RWPE1 (cell line): ENCODE measurements around the gene GH1.
"Not testable (repeated sequence)": the region's sequence is repeated elsewhere in the genome, so short reads cannot be mapped to it uniquely, and the experiment has no call there.

Experiments used
- CTCF ChIA-PET: fragments of 350-600 bp; sonication (Branson Sonifier 250); formaldehyde crosslinking; extraction: SDS; loops from one replicate; lab custom pipeline; 2021; lab: Yijun Ruan, JAX
- POLR2A ChIA-PET: fragments of 400-600 bp; formaldehyde crosslinking; extraction: SDS; loops from one replicate; lab custom pipeline; 2020; ENCODE audit warnings: antibody characterized with exemption; ENCODE audit not compliant: low non-redundant PET; lab: Yijun Ruan, JAX
- DNase-seq: peaks from one replicate; pipeline ENCODE4 v3.0.0; 2012; ENCODE audit warnings: low spot score
- H3K27ac ChIP-seq: fragments of 450-650 bp; 2 replicates; pipeline ENCODE4 v1.5.1; 2017
- CTCF ChIP-seq: fragments of 450-650 bp; conservative IDR thresholded peaks from 2 replicates; pipeline ENCODE4 v1.5.1; 2017; ENCODE audit warnings: low read depth, mild to moderate bottlenecking

Gene GH1

GRCh38 chr17:63928966-63929695 is 10.5 kb upstream of the GH1 start:
- no peak for DNase-seq
- no peak for TF ChIP-seq CTCF
- POLR2A ChIA-PET, result no interaction called here
- CTCF ChIA-PET, result interaction anchor here (0.5 to 1.1 kb wide), 5 partner anchors 9 to 170 kb away, joined by 3 to 4 read pairs (median 3); no protein-coding TSS in a partner anchor
- H3K27ac ChIP-seq, result no peak overlapping the region

- CTCF ChIA-PET, result interaction anchor here (0.5 kb wide), 1 partner anchor 9 kb away, joined by 3 read pairs; no protein-coding TSS in a partner anchor
- DNase-seq, result no peak
- TF ChIP-seq CTCF, result no peak
- POLR2A ChIA-PET, result no interaction called here
- H3K27ac ChIP-seq, result no peak overlapping the region
These were observed 9.6 kb upstream of the GH1 start for GRCh38 chr17:63928172-63928666.

GRCh38 chr17:63927464-63928171 is 9.0 kb upstream of the GH1 start:
- ChIA-PET POLR2A (no interaction called here), CTCF (no interaction called here)

GRCh38 chr17:63926164-63926563 is 7.5 kb upstream of the GH1 start:
- no peak overlapping the region for H3K27ac ChIP-seq
- POLR2A ChIA-PET, result no interaction called here
- CTCF ChIA-PET, result interaction anchor here (0.7 to 0.8 kb wide), 2 partner anchors 21 to 600 kb away, joined by 4 to 8 read pairs; no protein-coding TSS in a partner anchor
- TF ChIP-seq CTCF, result no peak
- DNase-seq, result no peak

More at GRCh38 chr17:63927464-63928171, 9.0 kb upstream of the GH1 start:
- no peak for DNase-seq
- H3K27ac ChIP-seq, result no peak overlapping the region
- no peak for TF ChIP-seq CTCF

- ChIA-PET CTCF (interaction anchor here (0.8 to 0.9 kb wide), 2 partner anchors 21 to 70 kb away, joined by 4 to 8 read pairs; no protein-coding TSS in a partner anchor), POLR2A (no interaction called here)
- DNase-seq, result no peak
- no peak overlapping the region for H3K27ac ChIP-seq
- no peak for TF ChIP-seq CTCF
These were observed 7.0 kb upstream of the GH1 start for GRCh38 chr17:63925615-63926014.

- H3K27ac ChIP-seq, CTCF ChIA-PET, DNase-seq, POLR2A ChIA-PET: not testable (repeated sequence)
These were observed 3.8 kb upstream of the GH1 start for GRCh38 chr17:63922402-63922801.

- CTCF ChIA-PET, result interaction anchor here (1.3 kb wide), 1 partner anchor 102 kb away, joined by 4 read pairs; no protein-coding TSS in a partner anchor
- DNase-seq, POLR2A ChIA-PET, H3K27ac ChIP-seq: not testable (repeated sequence)
These were observed 2.1 kb upstream of the GH1 start for GRCh38 chr17:63920779-63921178.

- POLR2A ChIA-PET, DNase-seq: not testable (repeated sequence)
- CTCF ChIA-PET, result interaction anchor here (0.6 to 2.4 kb wide), 17 partner anchors 9 to 214 kb away, joined by 3 to 15 read pairs (median 5); no protein-coding TSS in a partner anchor
These were observed 1.4 kb upstream of the GH1 start for GRCh38 chr17:63920050-63920449.

More at GRCh38 chr17:63920050-63920449, 1.4 kb upstream of the GH1 start:
- H3K27ac ChIP-seq, result not testable (repeated sequence)
